NCI-H82 treated with DMSO at 0.1 percent for 48 hours (cell line): ENCODE results near the gene HARS1.
"Not testable (repeated sequence)": the region's sequence is repeated elsewhere in the genome, so short reads cannot be mapped to it uniquely, and the experiment has no call there.

Experiments
- DNase-seq: peaks from one replicate; lab custom pipeline; 2025; ENCODE audit not compliant: unreplicated experiment; lab: John Stamatoyannopoulos, UW

Gene HARS1

DNA sequence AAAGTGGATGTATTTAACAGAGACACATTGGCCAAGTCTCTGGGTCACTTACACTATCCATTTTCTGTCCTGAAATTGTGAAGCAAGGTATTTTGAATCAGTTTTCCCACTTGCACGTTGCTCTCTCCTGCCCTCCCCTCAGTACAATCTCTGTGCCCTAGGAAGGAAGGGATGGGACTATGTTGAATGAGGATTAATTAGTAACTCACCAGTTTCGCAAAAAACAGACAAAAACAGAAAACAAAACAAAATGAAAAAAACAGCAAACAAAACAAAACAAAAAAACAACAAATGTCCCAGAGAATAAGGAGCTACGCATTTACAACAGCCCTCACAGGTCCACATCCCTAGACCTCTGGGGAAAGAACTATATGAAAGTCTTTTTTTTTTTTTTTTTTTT, 57.1 kb downstream of the HARS1 start:
- no peak for DNase-seq

GRCh38 chr5:140633501-140633900, 57.7 kb downstream of the HARS1 start:
- DNase-seq = no peak

DNA sequence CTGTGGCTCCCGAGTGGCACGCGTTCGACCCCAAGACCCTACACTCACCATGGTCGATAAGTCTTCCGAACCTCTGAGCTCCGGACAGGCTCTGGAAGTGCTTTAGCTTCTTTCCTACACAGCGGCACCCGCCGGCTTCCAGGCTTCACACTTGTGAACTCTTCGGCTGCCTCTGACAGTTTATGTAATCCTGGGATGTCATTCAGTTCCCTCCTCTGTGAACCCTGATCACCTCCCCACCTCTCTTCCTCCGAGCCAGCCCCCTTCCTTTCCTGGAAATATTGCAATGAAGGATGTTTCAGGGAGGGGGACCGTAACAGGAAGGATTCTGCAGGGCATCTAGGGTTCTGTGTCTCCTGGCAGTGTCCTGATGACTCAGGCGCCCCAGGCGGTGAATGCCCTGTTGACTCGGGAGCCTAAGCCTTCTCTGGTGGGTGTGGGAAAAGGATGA, 58.1 kb downstream of the HARS1 start, which contains the start of gene CD14:
Gene CD14 (minus strand): TSS at position 155 of the 451 bp plus-strand sequence. CDS start 104 bp downstream, at position 51.
- no peak for DNase-seq

GRCh38 chr5:140632366-140633020, 58.7 kb downstream of the HARS1 start:
- no peak for DNase-seq

DNA sequence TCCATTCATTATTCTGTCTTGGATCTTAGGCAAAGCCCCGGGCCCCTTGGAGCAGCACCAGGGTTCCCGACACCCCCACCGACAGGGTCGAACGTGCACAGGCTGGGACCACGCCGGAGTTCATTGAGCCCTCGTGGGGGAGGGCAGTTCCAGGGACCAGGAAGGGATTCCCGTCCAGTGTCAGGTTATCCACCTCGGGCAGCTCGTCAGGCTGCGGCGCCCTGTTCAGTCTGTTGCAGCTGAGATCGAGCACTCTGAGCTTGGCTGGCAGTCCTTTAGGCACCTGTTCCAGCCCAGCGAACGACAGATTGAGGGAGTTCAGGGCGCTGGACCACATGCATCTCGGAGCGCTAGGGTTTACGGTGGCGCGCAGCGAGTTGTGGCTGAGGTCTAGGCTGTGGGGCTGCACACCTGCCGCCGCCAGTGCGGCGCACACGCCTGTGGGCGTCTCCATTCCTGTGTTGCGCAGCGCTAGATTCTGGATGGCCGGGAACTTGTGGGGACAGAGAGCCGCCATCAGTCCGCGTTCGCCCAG, 59.3 kb downstream of the HARS1 start:
- no peak for DNase-seq

DNA sequence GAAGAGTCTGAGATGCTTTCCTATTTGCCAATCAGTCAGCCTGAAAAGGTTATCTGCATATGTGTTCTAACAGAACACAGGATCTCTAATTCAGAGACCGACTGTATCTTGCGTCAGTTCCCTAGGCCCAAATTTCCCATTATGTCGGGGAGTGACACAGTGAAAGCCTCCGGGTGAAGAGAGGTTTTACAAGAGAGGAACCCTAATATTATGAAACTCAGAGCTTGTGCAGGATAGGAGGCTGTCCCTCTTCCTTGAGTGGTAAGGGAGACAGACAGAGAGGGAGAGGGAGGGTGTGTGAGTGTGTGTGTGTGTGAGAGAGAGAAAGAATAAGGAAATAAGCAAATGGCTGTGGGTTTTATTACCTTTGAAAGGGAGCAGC, 60.1 kb downstream of the HARS1 start:
- DNase-seq = no peak

DNA sequence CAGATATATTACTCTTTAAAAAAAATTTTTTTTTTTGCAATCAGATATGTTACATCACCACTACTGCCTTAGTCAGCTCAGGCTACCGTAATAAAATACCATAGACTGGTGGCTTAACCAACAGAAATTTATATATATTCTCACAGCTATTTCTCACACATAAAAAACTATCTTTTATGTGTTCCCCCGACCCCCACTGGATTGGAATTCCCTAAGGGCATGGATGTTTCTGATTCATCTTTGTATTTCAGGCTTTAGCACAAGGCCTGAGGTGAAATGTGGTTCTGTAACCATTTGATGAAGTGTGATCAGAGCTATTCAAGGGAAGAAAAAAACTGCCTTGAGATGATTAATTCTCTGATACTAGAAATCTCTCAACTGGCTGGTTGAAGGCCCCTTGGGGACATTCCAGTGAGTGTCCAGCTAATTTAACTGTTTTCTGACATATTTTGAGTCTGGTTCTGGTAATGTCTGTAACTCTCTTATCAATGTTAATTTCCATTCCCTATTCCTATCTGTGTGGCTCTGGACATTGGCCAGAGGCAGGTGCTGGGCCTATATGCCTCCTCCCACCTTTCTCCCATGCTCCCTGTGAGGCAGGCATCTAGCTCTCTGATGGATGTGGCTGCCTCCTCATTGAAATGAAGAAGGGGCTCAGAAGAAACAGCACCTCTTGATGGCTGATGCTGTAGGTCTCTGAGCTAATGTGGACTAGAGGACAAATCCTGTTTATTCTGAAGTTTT, 60.7 kb downstream of the HARS1 start:
- DNase-seq = no peak

GRCh38 chr5:140628711-140629110, 62.5 kb downstream of the HARS1 start:
- DNase-seq = no peak

DNA sequence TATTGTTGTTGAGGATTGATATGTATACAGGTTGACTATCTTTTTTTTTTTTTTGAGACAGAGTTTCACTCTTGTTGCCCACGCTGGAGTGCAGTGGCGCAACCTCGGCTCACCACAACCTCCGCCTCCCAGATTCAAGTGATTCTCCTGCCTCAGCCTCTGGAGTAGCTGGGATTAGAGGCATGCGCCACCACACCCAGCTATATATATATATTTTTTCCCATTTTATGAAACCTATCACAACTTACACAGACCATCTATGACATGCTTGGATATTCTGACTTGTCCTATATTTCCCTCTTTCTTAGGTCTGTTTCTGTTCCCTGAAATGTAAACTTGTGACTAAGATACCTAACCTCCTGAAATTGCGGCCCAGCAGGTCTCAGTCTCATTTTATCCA, 63.2 kb downstream of the HARS1 start:
- no peak for DNase-seq

DNA sequence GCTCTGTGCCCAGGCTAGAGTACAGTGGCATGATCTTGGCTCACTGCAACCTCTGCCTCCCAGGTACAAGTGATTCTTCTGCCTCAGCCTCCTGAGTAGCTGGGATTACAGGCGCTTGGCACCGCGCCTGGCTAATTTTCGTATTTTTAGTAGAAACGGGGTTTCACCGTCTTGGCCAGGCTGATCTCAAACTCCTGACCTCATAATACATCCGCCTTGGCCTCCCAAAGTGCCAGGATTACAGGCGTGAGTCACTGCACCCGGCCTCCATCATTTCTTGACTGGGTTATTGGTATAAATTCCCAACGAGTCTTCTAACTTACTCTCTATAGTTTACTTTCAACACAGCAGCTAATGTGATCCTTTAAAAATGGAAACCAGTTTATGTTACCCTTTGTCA, 66.3 kb downstream of the HARS1 start:
- DNase-seq = not testable (repeated sequence)
